Ovary (tissue), 9 donors: Measurements from ENCODE around the gene CD74. TPM values are rescaled to one million over a fixed set of nuclear protein-coding genes. Genes with fewer than 3 reads are reported as not detected.

ENCODE experiments used
- DNase-seq, 5 donors: peaks; one replicate each; pipeline ENCODE4 v3.0.0-alpha.2; 2019 to 2020
- H3K27ac ChIP-seq, 2 donors: fragments of 200-600 bp; one replicate each; pipeline versions ENCODE4 v1.5.1 to v1.8.0; 2019 to 2022
- H3K27me3 ChIP-seq: fragments of 200-600 bp; one replicate; pipeline ENCODE4 v1.8.0; 2022
- H3K36me3 ChIP-seq: fragments of 200-600 bp; sonication (generic); one replicate; pipeline ENCODE4 v1.5.1; 2019
- H3K4me1 ChIP-seq: one replicate; pipeline ENCODE4 v1.8.1; 2013; ENCODE audit warnings: mild to moderate bottlenecking, moderate library complexity; ENCODE audit not compliant: insufficient read depth
- H3K4me3 ChIP-seq: fragments of 200-600 bp; sonication (generic); one replicate; pipeline ENCODE4 v1.5.1; 2017
- H3K9me3 ChIP-seq, 2 donors: fragments of 200-600 bp in 1 of 2; sonication (generic) in 1 of 2; one replicate each; pipeline versions ENCODE4 v1.5.1 to v1.8.1; 2013 to 2019; ENCODE audit warnings: mild to moderate bottlenecking in 1 of 2, moderate library complexity in 1 of 2
- CTCF ChIP-seq, 3 donors: fragments of 450-650 bp in 2 of 3; fragments of 200-600 bp in 1 of 3; IDR thresholded peaks; one replicate each; pipeline versions ENCODE4 v1.5.1 to v1.8.0; 2016 to 2022; ENCODE audit warnings: antibody characterized with exemption in 3 of 3, mild to moderate bottlenecking in 1 of 3
- EP300 ChIP-seq: sonication (generic); formaldehyde crosslinking; IDR thresholded peaks from one replicate; pipeline ENCODE4 v1.6.1; 2017; ENCODE audit warnings: antibody characterized with exemption
- POLR2A ChIP-seq: fragments of 450-650 bp; IDR thresholded peaks from one replicate; pipeline ENCODE4 v1.6.1; 2017; ENCODE audit warnings: antibody characterized with exemption, mild to moderate bottlenecking, moderate library complexity
- WGBS, 3 donors: extraction: QIAGEN DNeasy Blood & Tissue Kit in 1 of 3; methylation state at CpG; one replicate each; pipeline versions ENCODE4 v1.1.5 to v1.1.7; 2013 to 2017; 5-methylcytosine and 5-hydroxymethylcytosine counted together
- intact Hi-C, 4 donors: fragments of 100-400 bp; cut with DNase I; formaldehyde crosslinking; loops; one replicate each; pipeline versions ENCODE4 v1.11.0 to v1.15.1; 2022 to 2023
- polyA plus RNA-seq, 2 donors: library from polyadenylated mRNA; stranded (reverse); fragments of 200-250 nt in 1 of 2; fragments of 350-450 nt in 1 of 2; fragmentation: Illumina TruSeq in 1 of 2; extraction: RNeasy Lipid Tissue Mini Kit (QIAGEN cat#74804) in 1 of 2; gene quantifications; one replicate each; pipeline ENCODE4 v1.2.3, GENCODE V29; 2013 to 2014
- total RNA-seq, 7 donors: library from RNA; depleted of rRNA in 2 of 7; stranded (reverse); fragments of >200 nt in 2 of 7; fragmentation: NEBNext Ultra II Directional in 3 of 7; extraction: Animal tissue kit (Norgen Biotek cat#: 25700) in 3 of 7; gene quantifications; one replicate each; pipeline versions ENCODE4 v1.1.0 to v1.2.4, GENCODE V29; 2016 to 2023
- donor health status: DM: no; HTN: no; CAD: no; lungs with moderate emphysema.
- donor health status: DM: no; HTN: no; CAD: no.
- donor health status: Bipolar disorder and iron deficiency.
- donor health status: DM: yes; HTN: yes; CAD: no.
- donor health status: DM: no; HTN: no; CAD: no.
- donor health status: DM: yes; HTN: yes; CAD: no.

Gene CD74
- total and polyA plus RNA-seq, 9 donors = 96.9 to 1,292 (median 384) TPM

GRCh38 chr5:150397782-150398721, 14.7 kb downstream of the CD74 start:
- H3K27ac ChIP-seq = no peak overlapping the region

GRCh38 chr5:150397146-150397781, 15.4 kb downstream of the CD74 start:
- TF ChIP-seq CTCF (IDR thresholded peaks at IDR 0.05) (no peak), EP300 (no peak), POLR2A (no peak)
- H3K4me1 ChIP-seq = no peaks in the 10 kb centered on the region
- intact Hi-C loops = no loop called here
- no peak for DNase-seq
- H3K36me3 ChIP-seq = no peaks in the 10 kb centered on the region
- WGBS, 3 donors = 89 to 92% (median 90%) methylated on average over 14 of the region's 14 CpGs
- H3K9me3 ChIP-seq = no peaks in the 10 kb centered on the region
- H3K27me3 ChIP-seq = no peaks in the 10 kb centered on the region
- H3K4me3 ChIP-seq = no peak overlapping the region
- no peak overlapping the region for H3K27ac ChIP-seq

More at GRCh38 chr5:150397782-150398721, 14.7 kb downstream of the CD74 start:
- H3K36me3 ChIP-seq = no peaks in the 10 kb centered on the region
- H3K27me3 ChIP-seq = no peaks in the 10 kb centered on the region
- no peak for TF ChIP-seq CTCF (IDR thresholded peaks at IDR 0.05)
- TF ChIP-seq POLR2A = no peak
- no peak for TF ChIP-seq EP300
- 89 to 93% (median 91%) methylated on average over 13 of the region's 13 CpGs for WGBS, 3 donors
- intact Hi-C loops = no loop called here
- no peak for DNase-seq
- H3K4me3 ChIP-seq = no peak overlapping the region
- no peaks in the 10 kb centered on the region for H3K9me3 ChIP-seq
- no peaks in the 10 kb centered on the region for H3K4me1 ChIP-seq

GRCh38 chr5:150396267-150396666, 16.4 kb downstream of the CD74 start:
- Histone ChIP-seq H3K4me1 (no peaks in the 10 kb centered on the region), H3K27ac (no peak overlapping the region), H3K27me3 (no peaks in the 10 kb centered on the region), H3K4me3 (no peak overlapping the region), H3K36me3 (no peaks in the 10 kb centered on the region), H3K9me3 (no peaks in the 10 kb centered on the region)
- 91 to 93% (median 92%) methylated on average over 7 of the region's 7 CpGs for WGBS, 3 donors
- DNase-seq = no peak
- intact Hi-C loops = no loop called here
- TF ChIP-seq CTCF (IDR thresholded peaks at IDR 0.05) = no peak
- TF ChIP-seq POLR2A = no peak
- TF ChIP-seq EP300 = no peak

- Histone ChIP-seq H3K9me3 (no peaks in the 10 kb centered on the region), H3K27me3 (no peaks in the 10 kb centered on the region), H3K27ac (no peak overlapping the region), H3K4me3 (no peak overlapping the region), H3K36me3 (no peaks in the 10 kb centered on the region), H3K4me1 (no peaks in the 10 kb centered on the region)
- TF ChIP-seq CTCF (IDR thresholded peaks at IDR 0.05) = no peak
- WGBS, 3 donors = 80 to 89% (median 81%) methylated on average over 2 of the region's 2 CpGs
- intact Hi-C loops = no loop called here
- DNase-seq = no peak
These were observed 17.1 kb downstream of the CD74 start for GRCh38 chr5:150395688-150395975.
